Epithelial cell of esophagus (primary cell): ENCODE results near the gene LTV1.
A peak's percentile ranks its signal among the peaks of the same experiment; 100 is the strongest.

ENCODE experiments used
- DNase-seq: peaks from one replicate; pipeline ENCODE4 v3.0.0; 2010; ENCODE audit warnings: low read depth
- H3K4me3 ChIP-seq: 2 replicates; pipeline ENCODE4 v1.5.1; 2011; ENCODE audit warnings: mild to moderate bottlenecking, low read length, control low read depth
- CTCF ChIP-seq: IDR thresholded peaks from 2 replicates; pipeline ENCODE4 v1.5.1; 2011; ENCODE audit warnings: low read depth, mild to moderate bottlenecking, low read length, control low read depth, inconsistent platforms; ENCODE audit not compliant: insufficient read depth; ENCODE audit errors: missing control alignments

LTV1 gene

GRCh38 chr6:143828572-143828971 lies 14.6 kb upstream of the LTV1 start:
- no peak overlapping the region for H3K4me3 ChIP-seq
- no peak for TF ChIP-seq CTCF
- DNase-seq: no peak

- DNase-seq: no peak
- no peak overlapping the region for H3K4me3 ChIP-seq
- no peak for TF ChIP-seq CTCF
Observed at GRCh38 chr6:143836150-143836549, 7.0 kb upstream of the LTV1 start.

GRCh38 chr6:143838395-143838794 lies 4.7 kb upstream of the LTV1 start:
- no peak overlapping the region for H3K4me3 ChIP-seq
- TF ChIP-seq CTCF: no peak
- no peak for DNase-seq

GRCh38 chr6:143839196-143839595 lies 3.9 kb upstream of the LTV1 start:
- TF ChIP-seq CTCF: no peak
- no peak for DNase-seq
- H3K4me3 ChIP-seq: no peak overlapping the region

GRCh38 chr6:143840595-143841265 lies 2.4 kb upstream of the LTV1 start:
- no peak for DNase-seq
- TF ChIP-seq CTCF: no peak
- H3K4me3 ChIP-seq: no peak overlapping the region

- TF ChIP-seq CTCF: no peak
- peak overlapping the region; percentile 85 for H3K4me3 ChIP-seq
- no peak for DNase-seq
Observed at GRCh38 chr6:143842461-143842901, 657 bp upstream of the LTV1 start.

- DNase-seq: peak; percentile 1
- TF ChIP-seq CTCF: no peak
- H3K4me3 ChIP-seq: peak overlapping the region; percentile 85
Observed at GRCh38 chr6:143843677-143843999, 500 bp downstream of the LTV1 start.
